HEK293 (cell line): ENCODE measurements around the gene C19orf33.

Experiments
- PRDM10 ChIP-seq: fragments of 450-650 bp; formaldehyde crosslinking; IDR thresholded peaks from 2 replicates; pipeline ENCODE4 v1.5.1; 2016; ENCODE audit warnings: missing biosample characterization, missing genetic modification characterization
- ZNF513 ChIP-seq: fragments of 450-650 bp; IDR thresholded peaks from 2 replicates; pipeline ENCODE4 v1.5.1; 2018; ENCODE audit warnings: missing biosample characterization, missing genetic modification characterization
- ZSCAN23 ChIP-seq: fragments of 450-650 bp; formaldehyde crosslinking; IDR thresholded peaks from 2 replicates; pipeline ENCODE4 v1.5.1; 2016; ENCODE audit warnings: missing biosample characterization, missing genetic modification characterization
- TF ChIP-seq, protein P1 (sequence below): fragments of 450-650 bp; formaldehyde crosslinking; IDR thresholded peaks from 2 replicates; pipeline ENCODE4 v1.5.1; 2016; ENCODE audit warnings: missing biosample characterization, missing genetic modification characterization

GRCh38 chr19:38263689-38264485 is 40.2 kb upstream of the C19orf33 start:
- no peak for TF ChIP-seq ZNF513
- TF ChIP-seq ZSCAN23 (tag by site-specific recombination) = no peak
- TF ChIP-seq PRDM10 (tag by site-specific recombination) = no peak; the same call in 1 of the 2 replicates
- TF ChIP-seq, protein P1, sequence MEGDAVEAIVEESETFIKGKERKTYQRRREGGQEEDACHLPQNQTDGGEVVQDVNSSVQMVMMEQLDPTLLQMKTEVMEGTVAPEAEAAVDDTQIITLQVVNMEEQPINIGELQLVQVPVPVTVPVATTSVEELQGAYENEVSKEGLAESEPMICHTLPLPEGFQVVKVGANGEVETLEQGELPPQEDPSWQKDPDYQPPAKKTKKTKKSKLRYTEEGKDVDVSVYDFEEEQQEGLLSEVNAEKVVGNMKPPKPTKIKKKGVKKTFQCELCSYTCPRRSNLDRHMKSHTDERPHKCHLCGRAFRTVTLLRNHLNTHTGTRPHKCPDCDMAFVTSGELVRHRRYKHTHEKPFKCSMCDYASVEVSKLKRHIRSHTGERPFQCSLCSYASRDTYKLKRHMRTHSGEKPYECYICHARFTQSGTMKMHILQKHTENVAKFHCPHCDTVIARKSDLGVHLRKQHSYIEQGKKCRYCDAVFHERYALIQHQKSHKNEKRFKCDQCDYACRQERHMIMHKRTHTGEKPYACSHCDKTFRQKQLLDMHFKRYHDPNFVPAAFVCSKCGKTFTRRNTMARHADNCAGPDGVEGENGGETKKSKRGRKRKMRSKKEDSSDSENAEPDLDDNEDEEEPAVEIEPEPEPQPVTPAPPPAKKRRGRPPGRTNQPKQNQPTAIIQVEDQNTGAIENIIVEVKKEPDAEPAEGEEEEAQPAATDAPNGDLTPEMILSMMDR (tag by site-specific recombination) = no peak
